SU-DHL-6 (cell line): ENCODE measurements around the gene NSA2.

ENCODE experiments used
- H2AFZ ChIP-seq: fragments of 200-600 bp; sonication (generic); 2 replicates; pipeline ENCODE4 v1.6.1; 2014; ENCODE audit warnings: low read depth, mild to moderate bottlenecking, moderate library complexity, mixed read lengths, antibody characterized with exemption, low read length; ENCODE audit not compliant: severe bottlenecking
- H3F3A ChIP-seq: fragments of 200-600 bp; shearing (Covaris generic); 2 replicates; pipeline ENCODE4 v1.6.0; 2016; ENCODE audit warnings: antibody characterized with exemption, mild to moderate bottlenecking; ENCODE audit not compliant: insufficient read depth
- H3K27ac ChIP-seq: fragments of 200-600 bp; sonication (generic); 2 replicates; pipeline ENCODE4 v1.5.1; 2016; ENCODE audit warnings: low read depth, mild to moderate bottlenecking, low read length, moderate library complexity, mixed read lengths
- H3K27me3 ChIP-seq: fragments of 200-600 bp; sonication (generic), shearing (Covaris generic); 2 replicates; pipeline ENCODE4 v1.6.0; 2014; ENCODE audit warnings: mild to moderate bottlenecking, low read length
- H3K36me3 ChIP-seq: fragments of 200-600 bp; sonication (generic); 2 replicates; pipeline ENCODE4 v1.6.1; 2014; ENCODE audit warnings: mild to moderate bottlenecking, low read length, mixed read lengths
- H3K4me2 ChIP-seq: fragments of 300-600, 200-600 bp; shearing (Covaris generic), sonication (generic); 2 replicates; pipeline ENCODE4 v1.6.0; 2014; ENCODE audit warnings: low read length, low read depth, mild to moderate bottlenecking; ENCODE audit not compliant: poor library complexity, severe bottlenecking
- H3K4me3 ChIP-seq: fragments of 200-600 bp; sonication (generic); 2 replicates; pipeline ENCODE4 v1.5.1; 2014; ENCODE audit warnings: antibody characterized with exemption, low read length, mild to moderate bottlenecking, mixed read lengths; ENCODE audit not compliant: insufficient read depth, poor library complexity, severe bottlenecking
- H3K79me2 ChIP-seq: fragments of 200-600 bp; sonication (generic); 2 replicates; pipeline ENCODE4 v1.6.1; 2014; ENCODE audit warnings: mild to moderate bottlenecking, low read length, moderate library complexity; ENCODE audit not compliant: insufficient read depth
- H3K9ac ChIP-seq: fragments of 200-600 bp; sonication (generic); 2 replicates; pipeline ENCODE4 v1.7.0; 2014; ENCODE audit warnings: mild to moderate bottlenecking, low read length
- H3K9me2 ChIP-seq: fragments of 200-600 bp; sonication (generic); replicated peaks from 2 replicates; pipeline ENCODE4 v1.6.1; 2014; ENCODE audit warnings: low read length; ENCODE audit not compliant: insufficient read depth
- H3K9me3 ChIP-seq: fragments of 200-600 bp; sonication (generic); 2 replicates; pipeline ENCODE4 v1.6.1; 2014; ENCODE audit warnings: low read length, mixed read lengths; ENCODE audit not compliant: insufficient read depth
- H4K20me1 ChIP-seq: fragments of 200-600 bp; sonication (generic); 2 replicates; pipeline ENCODE4 v1.6.1; 2014; ENCODE audit warnings: low read depth, mild to moderate bottlenecking, antibody characterized with exemption, low read length, moderate library complexity, mixed read lengths
- EZH2phosphoT487 ChIP-seq: fragments of 200-600 bp; sonication (generic), shearing (Covaris generic); conservative IDR thresholded peaks from 2 replicates; pipeline ENCODE4 v1.6.1; 2018; ENCODE audit warnings: mild to moderate bottlenecking, antibody characterized with exemption, low read length, moderate library complexity, mixed read lengths
- TF ChIP-seq, protein P1 (sequence below): fragments of 200-600 bp; sonication (generic); IDR thresholded peaks from one replicate; pipeline ENCODE4 v1.5.1; 2017; ENCODE audit warnings: antibody characterized with exemption, mild to moderate bottlenecking, low read length, moderate library complexity; ENCODE audit not compliant: insufficient read depth, poor library complexity, severe bottlenecking

Gene NSA2

GRCh38 chr5:74822288-74822687, 55.2 kb downstream of the NSA2 start:
- no peaks in the 10 kb centered on the region for H3K79me2 ChIP-seq
- H3K27ac ChIP-seq, result no peak overlapping the region
- H3K36me3 ChIP-seq, result no peaks in the 10 kb centered on the region

GRCh38 chr5:74829413-74829812, 62.4 kb downstream of the NSA2 start:
- TF ChIP-seq EZH2phosphoT487, result no peak
- TF ChIP-seq, protein P1, sequence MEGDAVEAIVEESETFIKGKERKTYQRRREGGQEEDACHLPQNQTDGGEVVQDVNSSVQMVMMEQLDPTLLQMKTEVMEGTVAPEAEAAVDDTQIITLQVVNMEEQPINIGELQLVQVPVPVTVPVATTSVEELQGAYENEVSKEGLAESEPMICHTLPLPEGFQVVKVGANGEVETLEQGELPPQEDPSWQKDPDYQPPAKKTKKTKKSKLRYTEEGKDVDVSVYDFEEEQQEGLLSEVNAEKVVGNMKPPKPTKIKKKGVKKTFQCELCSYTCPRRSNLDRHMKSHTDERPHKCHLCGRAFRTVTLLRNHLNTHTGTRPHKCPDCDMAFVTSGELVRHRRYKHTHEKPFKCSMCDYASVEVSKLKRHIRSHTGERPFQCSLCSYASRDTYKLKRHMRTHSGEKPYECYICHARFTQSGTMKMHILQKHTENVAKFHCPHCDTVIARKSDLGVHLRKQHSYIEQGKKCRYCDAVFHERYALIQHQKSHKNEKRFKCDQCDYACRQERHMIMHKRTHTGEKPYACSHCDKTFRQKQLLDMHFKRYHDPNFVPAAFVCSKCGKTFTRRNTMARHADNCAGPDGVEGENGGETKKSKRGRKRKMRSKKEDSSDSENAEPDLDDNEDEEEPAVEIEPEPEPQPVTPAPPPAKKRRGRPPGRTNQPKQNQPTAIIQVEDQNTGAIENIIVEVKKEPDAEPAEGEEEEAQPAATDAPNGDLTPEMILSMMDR, result no peak
- Histone ChIP-seq H3K9ac (no peak overlapping the region), H3K27me3 (no peaks in the 10 kb centered on the region), H3K36me3 (no peaks in the 10 kb centered on the region), H3K79me2 (no peaks in the 10 kb centered on the region), H3F3A (no peaks in the 10 kb centered on the region), H4K20me1 (no peaks in the 10 kb centered on the region), H3K9me3 (no peaks in the 10 kb centered on the region), H3K9me2 (no peaks in the 10 kb centered on the region), H3K27ac (no peak overlapping the region), H2AFZ (no peak overlapping the region), H3K4me3 (no peak overlapping the region), H3K4me2 (no peak overlapping the region)

More at GRCh38 chr5:74822288-74822687, 55.2 kb downstream of the NSA2 start:
- Histone ChIP-seq H3K4me2 (no peak overlapping the region), H3K9ac (no peak overlapping the region), H3K9me3 (no peaks in the 10 kb centered on the region), H3K9me2 (no peaks in the 10 kb centered on the region), H3K4me3 (no peak overlapping the region), H4K20me1 (no peaks in the 10 kb centered on the region), H2AFZ (no peak overlapping the region), H3K27me3 (no peaks in the 10 kb centered on the region), H3F3A (no peaks in the 10 kb centered on the region)
- TF ChIP-seq, protein P1, result no peak
- TF ChIP-seq EZH2phosphoT487, result no peak
